Skin of body (tissue), 2 donors: ENCODE data around the gene SFXN1. TPM values are rescaled to one million over a fixed set of nuclear protein-coding genes. Genes with fewer than 3 reads are reported as not detected.
A peak's percentile ranks its signal among the peaks of the same experiment; 100 is the strongest.
"Not testable (repeated sequence)": the region's sequence is repeated elsewhere in the genome, so short reads cannot be mapped to it uniquely, and the experiment has no call there.

Experiments
- DNase-seq: peaks from one replicate; lab custom pipeline; 2025; lab: John Stamatoyannopoulos, UW
- total RNA-seq: library from RNA; depleted of rRNA; stranded (reverse); fragments of >200 nt; gene quantifications from one replicate; pipeline ENCODE4 v1.2.3, GENCODE V29; 2014

Gene SFXN1
- total RNA-seq, 1 donor from 2014 or later, result 25.1 TPM

GRCh38 chr5:175493726-175494125 is 15.4 kb downstream of the SFXN1 start:
- no peak for DNase-seq

GRCh38 chr5:175494264-175495183 is 16.2 kb downstream of the SFXN1 start:
- no peak for DNase-seq

- no peak for DNase-seq
These were observed 23.4 kb downstream of the SFXN1 start for GRCh38 chr5:175501759-175502158.

GRCh38 chr5:175507671-175508070 is 29.3 kb downstream of the SFXN1 start:
- not testable (repeated sequence) for DNase-seq

- no peak for DNase-seq
These were observed 30.5 kb downstream of the SFXN1 start for GRCh38 chr5:175508896-175509295.

GRCh38 chr5:175513297-175513696 is 34.9 kb downstream of the SFXN1 start:
- no peak for DNase-seq

GRCh38 chr5:175513726-175514125 is 35.4 kb downstream of the SFXN1 start:
- no peak for DNase-seq

GRCh38 chr5:175516933-175517823 is 38.8 kb downstream of the SFXN1 start:
- DNase-seq, result no peak

GRCh38 chr5:175517824-175518450 is 39.6 kb downstream of the SFXN1 start:
- DNase-seq, result no peak

GRCh38 chr5:175519006-175519405 is 40.6 kb downstream of the SFXN1 start:
- no peak for DNase-seq

- DNase-seq, result no peak
These were observed 42.0 kb downstream of the SFXN1 start for GRCh38 chr5:175520321-175520720.

GRCh38 chr5:175520873-175521272 is 42.5 kb downstream of the SFXN1 start:
- no peak for DNase-seq

- no peak for DNase-seq
These were observed 43.0 kb downstream of the SFXN1 start for GRCh38 chr5:175521313-175521833.

- DNase-seq, result no peak
These were observed 44.9 kb downstream of the SFXN1 start for GRCh38 chr5:175523292-175523691.

GRCh38 chr5:175524211-175524610 is 45.9 kb downstream of the SFXN1 start:
- DNase-seq, result no peak

- no peak for DNase-seq
These were observed 48.3 kb downstream of the SFXN1 start for GRCh38 chr5:175526691-175527090.

- no peak for DNase-seq
These were observed 53.0 kb downstream of the SFXN1 start for GRCh38 chr5:175531361-175531760.

GRCh38 chr5:175534070-175534932 is 55.9 kb downstream of the SFXN1 start:
- DNase-seq, result peak; percentile 46

- not testable (repeated sequence) for DNase-seq
These were observed 57.0 kb downstream of the SFXN1 start for GRCh38 chr5:175535331-175535730.

- DNase-seq, result no peak
These were observed 57.4 kb downstream of the SFXN1 start for GRCh38 chr5:175535796-175536195.
